K562 (cell line): Measurements from ENCODE around the gene GALT.

Source experiments
- MAFK ChIP-seq: IDR thresholded peaks from 2 replicates; pipeline ENCODE4 v1.6.1; 2011; ENCODE audit warnings: low read length, improper control_type of control experiment
- TF ChIP-seq, protein P1 (sequence below): conservative IDR thresholded peaks from 2 replicates; pipeline ENCODE4 v1.6.1; 2011; ENCODE audit warnings: low read depth, mild to moderate bottlenecking, low read length; ENCODE audit not compliant: control insufficient read depth

DNA sequence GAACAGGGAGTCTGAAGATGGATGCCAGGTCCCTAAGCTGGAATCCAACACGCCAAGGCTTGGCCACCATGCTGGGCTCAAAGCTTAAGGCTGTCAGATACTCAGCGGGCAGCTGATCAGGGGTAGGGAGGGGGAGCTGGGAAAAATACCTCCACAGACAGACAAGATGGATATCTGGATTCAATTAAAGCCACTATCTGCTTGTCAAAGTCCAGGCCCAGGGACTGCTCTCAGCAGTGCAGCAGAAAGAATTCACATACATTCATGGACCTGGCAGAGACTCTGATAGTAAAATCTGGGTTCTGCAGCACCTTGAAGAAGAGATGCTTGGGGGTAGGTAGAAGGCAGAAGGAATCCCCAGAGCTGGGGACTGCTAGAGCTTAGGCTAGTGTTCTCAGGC is 31.3 kb upstream of the GALT start:
- no peak for TF ChIP-seq MAFK
- TF ChIP-seq, protein P1, sequence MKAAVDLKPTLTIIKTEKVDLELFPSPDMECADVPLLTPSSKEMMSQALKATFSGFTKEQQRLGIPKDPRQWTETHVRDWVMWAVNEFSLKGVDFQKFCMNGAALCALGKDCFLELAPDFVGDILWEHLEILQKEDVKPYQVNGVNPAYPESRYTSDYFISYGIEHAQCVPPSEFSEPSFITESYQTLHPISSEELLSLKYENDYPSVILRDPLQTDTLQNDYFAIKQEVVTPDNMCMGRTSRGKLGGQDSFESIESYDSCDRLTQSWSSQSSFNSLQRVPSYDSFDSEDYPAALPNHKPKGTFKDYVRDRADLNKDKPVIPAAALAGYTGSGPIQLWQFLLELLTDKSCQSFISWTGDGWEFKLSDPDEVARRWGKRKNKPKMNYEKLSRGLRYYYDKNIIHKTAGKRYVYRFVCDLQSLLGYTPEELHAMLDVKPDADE = no peak
